IPS DF 19.7 (cell line): Measurements from ENCODE around the gene CDH13.

Experiments
- DNase-seq: peaks from one replicate; pipeline ENCODE4 v3.0.0-alpha.2; 2013; ENCODE audit warnings: low read depth, low spot score

Gene CDH13

DNA sequence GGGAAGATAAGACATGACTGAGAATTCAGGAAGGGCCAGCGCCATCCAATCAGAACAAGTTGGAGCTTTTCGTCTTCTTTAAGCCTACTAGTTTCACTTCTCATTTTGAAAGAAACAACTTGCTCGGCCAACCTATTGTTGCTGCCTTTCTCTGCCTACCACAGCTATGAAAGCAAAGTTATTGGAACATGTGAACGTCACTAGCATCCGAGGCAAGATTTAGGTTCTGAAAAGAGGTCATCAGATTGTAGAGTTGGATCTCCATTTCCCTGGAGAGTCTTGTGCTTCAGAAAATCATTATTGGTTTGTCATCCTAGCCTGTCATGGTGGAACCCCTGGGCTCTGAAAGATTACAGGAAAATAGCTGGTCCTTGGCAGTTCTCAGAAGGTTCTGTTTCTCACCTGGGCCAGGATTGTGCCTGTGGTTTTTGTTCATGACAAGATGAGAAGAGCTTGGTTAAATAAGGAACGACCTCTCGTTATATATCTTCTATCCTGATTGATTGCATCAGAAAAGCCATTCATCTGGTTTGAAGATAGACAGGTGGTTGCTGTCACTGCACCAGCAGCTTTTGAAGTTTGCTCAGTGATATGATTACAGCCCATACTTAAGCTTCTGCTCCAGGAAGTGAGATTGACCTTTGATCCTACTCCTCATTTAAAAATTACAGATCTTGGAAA lies 25.3 kb downstream of the CDH13 start:
- no peak for DNase-seq

DNA sequence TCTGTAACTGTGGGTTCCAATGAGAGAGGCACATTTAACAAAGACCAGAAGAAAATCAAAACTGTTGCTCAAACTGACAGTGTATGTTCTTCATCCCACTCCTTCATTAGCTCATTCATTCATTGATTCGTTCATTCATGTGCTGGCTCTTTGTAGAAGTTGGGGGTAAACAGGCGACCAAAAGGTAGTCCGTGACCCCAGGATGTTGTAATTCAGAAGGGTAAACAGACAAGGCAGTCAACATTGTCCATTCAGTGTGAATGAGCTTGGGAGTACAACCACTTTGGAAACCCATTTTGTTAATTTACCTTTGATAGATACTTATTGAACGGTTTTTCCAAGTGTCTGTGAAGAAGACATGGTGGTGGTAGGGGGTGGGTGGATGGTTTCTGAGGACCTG lies 26.1 kb downstream of the CDH13 start:
- no peak for DNase-seq

DNA sequence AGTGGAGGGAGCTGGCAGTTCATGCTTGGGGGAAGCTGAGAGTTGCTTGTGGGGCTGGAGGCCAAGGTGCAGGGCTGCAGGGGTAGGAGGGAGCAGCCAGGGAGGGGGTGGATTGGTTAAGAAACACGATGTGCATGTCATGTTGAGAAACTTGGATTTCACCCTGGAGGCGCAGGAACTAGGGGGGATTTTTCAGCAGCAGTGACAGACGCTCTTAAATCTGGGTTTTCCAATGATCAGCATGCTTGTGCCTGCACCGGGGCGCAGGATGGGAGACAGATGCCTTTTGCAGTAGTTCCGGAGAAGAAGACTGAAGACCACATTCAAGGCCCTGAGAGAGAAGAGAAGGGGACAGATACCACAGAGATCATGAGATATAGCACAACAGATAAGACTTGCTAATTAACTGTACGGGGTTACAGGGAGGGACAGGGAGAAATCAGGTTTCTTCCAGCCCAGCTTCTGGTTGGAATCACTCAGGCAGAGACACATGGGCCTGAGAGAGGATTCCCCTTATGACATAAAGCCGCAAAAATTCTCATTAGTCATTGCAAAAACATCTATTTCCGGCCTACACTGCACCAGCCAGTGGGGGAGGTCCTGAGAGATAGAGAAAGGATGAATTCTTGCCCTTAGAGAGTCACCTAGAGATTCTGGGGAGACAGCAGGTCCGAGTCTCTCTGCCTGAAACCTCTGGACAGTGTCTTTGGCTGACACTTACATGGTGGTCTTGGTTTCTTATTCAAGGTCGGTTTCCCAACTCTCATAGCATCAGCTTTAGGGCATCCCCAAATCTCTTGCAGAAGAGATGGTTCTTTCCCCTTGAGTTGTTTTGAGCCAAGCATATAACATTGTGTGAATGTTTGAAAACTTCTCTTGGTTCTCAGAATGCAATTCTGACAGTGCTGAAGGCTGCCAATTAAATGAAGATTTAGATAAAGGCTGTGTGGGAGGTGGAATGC lies 27.1 kb downstream of the CDH13 start:
- no peak for DNase-seq

DNA sequence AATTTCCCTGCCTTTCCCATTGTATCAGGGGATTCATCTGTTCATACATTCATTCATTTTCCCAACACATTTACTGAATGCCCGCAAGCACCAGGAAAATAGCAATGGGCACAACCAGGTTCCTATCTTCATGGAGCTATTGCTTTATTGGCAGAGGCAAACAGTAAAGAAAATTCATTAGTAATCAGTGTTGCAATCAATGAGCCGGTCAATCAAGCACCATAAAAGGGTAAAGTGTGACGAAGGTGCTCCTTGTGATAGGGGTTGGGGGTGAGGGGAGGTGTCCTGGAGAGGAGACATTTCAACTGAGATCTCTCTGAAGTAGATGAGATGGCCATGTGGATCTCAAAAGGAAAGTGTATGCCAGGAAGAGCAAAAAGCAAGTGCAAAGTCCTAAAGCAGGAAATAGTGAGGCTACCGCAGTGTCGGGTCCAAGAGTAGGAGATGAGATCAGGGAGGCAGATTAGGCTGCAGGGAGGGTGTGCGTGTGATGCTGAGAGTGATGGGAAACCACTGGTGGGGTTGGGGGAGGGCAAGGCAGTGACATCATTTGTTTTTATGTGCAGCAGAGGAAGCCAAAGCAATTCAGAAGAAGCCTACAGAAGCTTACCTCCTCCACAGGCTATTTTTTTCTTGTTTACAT lies 28.4 kb downstream of the CDH13 start:
- no peak for DNase-seq

DNA sequence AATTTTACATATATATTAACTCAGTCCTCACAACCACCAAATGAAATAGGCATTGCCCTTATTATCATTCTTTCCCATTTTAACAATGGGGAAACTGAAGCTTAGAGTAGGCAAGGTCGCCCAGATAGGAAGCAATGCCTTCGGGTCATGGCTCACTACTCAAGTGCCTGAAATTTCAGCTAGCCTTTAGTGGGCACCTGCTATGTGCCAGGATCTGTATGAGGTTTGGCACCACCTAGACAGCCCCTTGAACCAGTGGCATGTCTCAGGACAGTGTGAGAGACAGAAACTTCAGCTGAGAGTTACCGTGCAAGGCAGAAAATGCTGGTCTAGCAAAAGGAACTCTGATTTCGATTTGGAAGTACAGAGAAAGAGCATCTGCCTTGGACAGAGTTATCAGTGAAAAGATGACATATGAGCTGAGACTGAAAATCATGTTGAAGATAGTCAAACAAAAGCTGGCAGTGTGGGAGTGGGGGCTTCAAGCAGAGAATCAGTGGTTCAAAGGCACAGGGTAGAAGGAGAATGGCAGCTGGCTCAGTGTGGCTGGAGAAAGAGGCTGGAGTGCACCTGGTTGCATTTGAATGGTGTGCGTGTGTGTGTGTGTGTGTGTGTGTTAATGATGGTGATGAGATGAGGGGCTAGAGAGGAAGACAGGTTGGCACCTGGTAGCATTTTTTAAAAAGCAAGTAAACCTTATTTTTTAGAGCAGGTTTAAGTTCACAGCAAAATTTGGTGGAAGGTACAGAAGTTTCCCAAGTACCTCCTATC lies 29.1 kb downstream of the CDH13 start:
- DNase-seq, result no peak

DNA sequence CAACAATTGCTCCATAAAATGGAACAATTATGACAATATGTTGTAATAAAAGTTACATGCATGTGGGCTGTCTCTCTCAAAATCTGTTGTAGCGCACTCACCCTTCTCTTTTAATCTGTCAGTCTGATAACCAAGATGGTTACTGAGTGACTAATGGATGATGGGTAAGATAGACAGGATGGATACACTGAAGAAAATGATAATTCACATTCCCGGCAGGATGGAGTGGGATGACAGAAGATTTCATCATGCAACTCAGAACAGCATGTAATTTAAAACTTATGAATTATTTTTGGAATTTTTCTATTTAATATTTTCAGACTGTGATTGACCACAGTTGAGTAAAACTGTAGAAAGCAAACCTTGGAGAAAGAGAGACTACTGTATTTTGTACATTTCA lies 30.5 kb downstream of the CDH13 start:
- no peak for DNase-seq

DNA sequence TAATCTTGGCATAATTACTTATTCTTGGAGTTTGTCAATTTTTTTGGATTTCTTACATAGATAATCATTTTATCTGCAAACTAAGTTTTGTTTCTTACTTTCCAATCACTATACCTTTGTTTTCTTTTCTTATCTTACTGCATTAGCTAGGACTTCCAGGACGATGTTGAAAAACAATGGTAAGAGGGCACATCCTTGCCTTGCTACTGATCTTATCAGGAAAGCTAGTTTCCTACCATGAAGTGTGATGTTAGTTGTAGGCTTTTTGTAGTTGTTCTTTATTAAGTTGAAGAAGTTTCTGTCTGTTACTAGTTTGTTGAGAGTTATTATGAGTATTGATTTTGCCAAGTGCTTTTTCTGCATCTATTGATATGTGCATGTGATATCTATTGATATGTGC lies 31.0 kb downstream of the CDH13 start:
- DNase-seq, result no peak

DNA sequence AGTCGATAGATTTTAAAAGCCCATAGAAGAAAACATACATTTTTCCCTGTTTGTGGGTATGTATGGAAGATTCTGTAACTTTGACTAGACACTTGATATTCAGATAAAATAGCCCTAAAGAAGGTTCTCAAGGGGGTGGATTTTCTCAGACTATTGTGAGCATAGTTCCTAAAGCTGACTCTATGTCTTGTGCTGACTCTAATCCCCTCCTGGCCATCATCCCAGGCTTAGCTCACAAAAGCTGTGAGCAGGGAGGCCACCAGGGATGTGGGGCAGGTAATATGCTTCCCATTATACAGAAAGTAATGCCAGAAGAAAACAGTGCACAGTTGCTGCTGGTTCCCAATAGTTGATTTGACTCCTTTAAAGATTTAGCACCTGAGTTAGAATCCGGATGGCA lies 32.0 kb downstream of the CDH13 start:
- DNase-seq, result no peak

DNA sequence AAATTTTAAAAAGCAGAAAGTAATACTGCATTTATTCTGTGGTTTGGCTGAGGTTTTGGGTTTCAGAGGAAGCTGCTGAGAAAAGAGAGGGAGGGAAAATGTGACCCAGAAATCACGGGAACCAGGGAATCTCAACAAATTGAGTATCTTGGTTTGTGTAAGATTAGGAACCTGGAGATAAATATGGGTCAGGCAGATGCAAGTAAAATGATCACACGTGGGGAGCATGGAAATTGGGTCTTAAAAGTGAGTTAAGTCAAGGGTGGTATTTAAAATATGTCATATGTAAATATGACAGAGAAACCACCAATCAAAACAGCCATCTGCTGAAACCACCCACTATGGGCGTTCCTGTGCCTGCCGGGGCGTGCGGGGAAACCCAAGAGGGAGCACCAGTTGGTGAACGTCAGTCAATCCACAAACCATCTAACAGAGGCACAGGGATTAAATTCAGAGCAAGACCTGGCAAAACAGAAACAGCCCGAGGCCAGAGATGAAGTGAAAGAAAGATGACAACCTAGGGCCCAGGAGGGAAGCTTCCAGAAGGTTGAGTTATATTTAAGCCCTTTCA lies 33.4 kb downstream of the CDH13 start:
- DNase-seq, result no peak

DNA sequence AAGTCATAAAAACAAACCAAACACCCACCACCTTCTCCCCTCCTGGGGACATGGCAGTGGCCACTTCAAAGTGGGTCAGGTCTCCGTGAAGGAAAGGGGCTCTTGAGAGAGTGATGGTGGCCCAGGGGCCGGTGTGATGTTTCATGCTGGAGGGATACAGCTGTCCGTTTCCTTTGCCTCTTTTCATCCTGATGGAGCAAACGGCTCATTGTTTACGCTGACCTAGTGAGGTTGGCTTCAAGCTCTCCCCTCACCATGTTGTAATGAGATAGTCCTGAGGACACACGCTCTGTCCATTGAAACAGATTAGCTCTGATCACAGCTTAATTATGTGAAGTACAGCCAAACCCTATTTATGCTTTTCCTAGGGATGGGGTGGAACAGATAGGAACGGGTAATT lies 34.2 kb downstream of the CDH13 start:
- no peak for DNase-seq

DNA sequence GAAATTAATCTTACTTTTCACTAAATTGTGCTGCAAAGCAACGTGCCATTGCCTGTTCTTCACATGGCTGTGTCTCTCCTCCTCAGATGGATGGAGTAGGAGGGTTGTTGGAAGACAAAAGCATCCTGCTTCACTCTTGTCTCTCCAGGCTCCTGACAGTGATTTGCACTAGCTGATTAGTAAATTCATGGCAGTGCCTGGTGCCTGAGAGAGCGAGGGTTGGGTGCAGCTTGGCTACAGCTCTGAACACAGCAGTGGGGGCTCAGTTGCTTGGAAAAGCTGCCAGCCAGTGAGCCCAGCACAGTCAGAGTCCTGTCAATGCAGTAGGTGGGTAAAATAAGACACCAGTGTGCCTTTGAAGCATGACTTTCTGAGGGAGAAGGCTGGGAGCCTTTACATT lies 37.4 kb downstream of the CDH13 start:
- no peak for DNase-seq

DNA sequence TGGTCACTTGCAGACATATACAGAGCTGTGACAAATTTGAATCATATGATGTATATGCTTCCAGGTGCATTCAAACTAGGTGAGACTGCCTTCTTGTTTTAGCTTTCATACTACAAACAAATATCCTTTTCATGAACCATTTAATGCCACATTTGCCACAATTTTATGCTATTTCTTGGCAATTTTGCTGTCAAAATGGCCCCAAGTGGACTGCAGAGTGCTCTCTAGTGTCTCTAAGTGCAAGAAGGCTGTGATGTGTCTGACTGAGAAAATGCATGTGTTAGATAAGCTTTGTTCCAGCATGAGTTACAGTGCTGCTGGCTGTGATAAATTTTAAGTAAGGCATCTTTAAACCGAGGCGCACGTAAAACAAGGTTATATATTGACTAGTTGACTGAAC lies 38.3 kb downstream of the CDH13 start:
- no peak for DNase-seq

DNA sequence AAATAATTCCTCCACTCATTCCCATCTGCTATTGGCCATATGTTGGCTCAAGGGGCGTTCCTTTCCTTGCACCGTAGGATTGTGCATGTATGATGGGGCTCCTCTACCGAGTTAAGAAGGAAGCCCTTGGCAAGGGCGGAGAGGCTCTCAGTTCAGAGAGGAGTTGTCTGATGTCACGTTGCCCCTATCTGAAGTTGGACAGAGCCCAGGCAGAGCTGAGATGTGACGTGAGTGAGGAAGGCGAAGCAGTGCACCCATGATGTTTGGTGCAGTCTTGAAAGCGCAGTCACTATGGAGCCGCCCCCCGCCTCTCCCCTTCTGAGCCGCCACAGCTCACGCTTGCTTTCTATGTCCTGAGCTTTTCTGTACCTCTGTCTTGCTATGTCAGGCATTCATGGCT lies 40.7 kb downstream of the CDH13 start:
- DNase-seq, result no peak

DNA sequence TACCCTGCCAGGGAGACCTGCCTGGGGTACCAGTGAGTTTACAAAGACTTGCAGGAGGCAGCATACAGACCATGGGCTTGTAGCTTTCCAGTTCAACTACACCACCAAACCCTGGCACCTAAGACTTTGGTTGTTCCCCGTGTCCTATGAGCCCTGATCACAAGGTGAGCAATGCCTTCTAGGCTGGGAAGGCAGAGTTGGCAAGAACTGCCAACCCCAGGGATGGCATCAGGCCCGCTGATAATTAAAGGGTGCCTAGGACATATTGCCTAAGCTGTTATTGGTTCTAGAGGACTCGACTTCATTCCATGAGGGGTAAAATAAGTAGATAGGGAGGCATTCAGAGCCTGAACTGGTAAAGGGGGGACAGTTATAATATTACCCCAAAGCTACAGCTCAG lies 41.3 kb downstream of the CDH13 start:
- DNase-seq, result no peak

DNA sequence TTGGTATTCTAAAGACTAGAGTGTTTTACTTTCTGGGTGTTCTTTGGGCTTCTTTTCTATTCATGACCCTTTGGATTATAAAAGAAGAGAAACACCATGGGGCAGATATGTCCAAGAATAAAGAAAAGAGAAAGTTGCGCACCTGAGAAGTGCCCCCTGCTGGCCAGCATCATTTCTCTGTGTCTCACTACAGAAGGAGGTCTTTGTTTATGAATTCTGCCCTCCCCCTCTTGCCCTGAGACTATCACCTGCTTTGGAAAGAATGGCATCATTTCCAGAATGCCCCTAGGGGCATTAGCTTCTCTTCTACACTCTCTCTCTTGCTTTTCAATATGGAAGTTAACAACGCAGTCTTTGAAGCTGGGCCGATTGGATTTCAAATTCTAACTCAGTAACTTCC lies 45.0 kb downstream of the CDH13 start:
- no peak for DNase-seq

DNA sequence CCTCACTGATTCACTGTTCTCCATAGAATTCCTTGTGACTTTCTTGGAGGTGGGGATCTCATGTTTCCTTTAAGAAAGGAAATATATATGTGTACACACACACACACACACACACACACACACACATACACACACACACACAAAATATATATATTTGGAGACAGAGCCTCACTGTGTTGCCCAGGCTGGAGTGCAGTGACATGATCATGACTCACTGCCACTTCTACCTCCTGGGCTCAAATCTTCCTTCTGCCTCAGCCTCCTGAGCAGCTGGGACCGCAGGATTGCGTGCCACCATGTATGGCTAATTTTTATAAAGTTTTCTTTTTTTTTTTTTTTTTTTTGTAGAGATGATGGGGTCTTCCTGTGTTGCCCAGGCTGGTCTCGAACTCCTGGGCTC lies 45.9 kb downstream of the CDH13 start:
- no peak for DNase-seq

DNA sequence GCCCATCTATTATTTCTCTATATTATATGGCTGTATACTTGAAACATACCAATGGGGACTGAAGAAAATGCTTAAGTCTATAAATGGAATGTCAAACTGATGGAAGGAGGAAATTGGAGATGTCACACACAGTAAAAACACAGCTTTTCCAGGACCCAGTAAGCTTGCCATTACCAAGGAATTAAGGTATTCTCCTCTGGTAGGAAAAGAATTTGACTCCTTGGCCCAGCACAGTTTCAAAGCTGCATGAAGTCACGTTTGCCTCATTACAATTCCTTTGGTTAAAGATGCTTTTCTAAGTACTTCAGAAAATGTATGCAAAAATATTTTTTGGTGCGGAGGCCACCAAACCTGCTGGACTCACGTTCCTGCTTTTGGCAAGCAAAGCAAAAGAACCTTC lies 48.5 kb downstream of the CDH13 start:
- no peak for DNase-seq

DNA sequence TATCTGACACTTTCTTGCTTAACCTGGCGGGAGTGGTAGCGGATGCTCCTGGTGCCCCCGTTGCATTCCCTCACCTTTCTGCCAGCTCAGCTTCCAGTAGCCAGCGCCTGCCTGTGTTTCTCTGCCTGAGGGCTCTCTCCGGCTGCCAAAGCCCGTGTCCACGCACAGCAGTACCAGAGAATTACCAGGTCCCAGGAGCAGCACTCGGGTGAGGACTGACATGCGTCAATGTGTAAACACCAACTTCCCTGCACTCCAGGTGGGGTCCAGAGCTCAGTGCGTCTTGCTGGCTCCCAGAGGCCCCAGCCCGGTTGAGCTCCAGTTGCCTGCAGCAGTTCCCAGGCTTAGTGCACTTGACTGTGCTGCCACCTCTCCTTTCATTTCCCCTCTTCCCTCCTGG lies 54.8 kb downstream of the CDH13 start:
- DNase-seq, result no peak

DNA sequence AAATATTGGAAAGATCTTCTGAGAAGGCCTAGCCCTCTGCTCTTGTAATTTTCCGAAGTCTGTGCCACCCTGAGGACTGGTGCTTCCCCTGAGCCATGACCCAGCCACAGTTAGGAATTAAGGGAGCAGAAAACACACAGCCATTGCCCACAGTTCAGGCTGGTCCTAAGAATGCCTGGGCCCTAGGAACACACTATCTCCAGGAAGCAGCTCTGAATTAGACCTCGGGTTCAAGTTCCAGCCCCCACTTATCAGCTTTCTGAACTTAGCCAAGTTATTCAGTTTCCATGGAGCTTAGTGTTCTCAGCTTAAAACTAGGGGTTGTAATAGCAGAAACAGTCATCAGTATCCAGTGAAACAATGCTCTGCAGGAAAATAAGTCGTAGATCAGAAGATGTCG lies 56.0 kb downstream of the CDH13 start:
- no peak for DNase-seq

DNA sequence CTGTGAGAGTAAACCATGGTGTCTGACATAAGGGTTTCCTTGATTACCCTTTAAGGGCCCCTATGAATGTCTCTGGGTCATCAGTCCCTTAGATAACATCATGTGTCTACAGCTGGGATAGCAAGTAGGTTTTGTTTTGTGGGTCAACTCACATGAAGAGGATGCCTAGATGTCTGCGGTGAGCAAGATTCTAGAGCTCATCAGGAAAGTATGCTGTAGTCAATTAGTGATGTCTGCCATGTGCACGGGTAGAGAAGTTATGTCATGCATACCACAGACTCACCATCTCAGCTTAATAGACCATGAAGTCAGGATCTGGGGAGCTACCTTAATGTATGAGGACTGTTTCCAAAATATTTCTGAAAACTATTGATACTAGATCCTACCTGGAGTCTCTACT lies 57.5 kb downstream of the CDH13 start:
- no peak for DNase-seq

DNA sequence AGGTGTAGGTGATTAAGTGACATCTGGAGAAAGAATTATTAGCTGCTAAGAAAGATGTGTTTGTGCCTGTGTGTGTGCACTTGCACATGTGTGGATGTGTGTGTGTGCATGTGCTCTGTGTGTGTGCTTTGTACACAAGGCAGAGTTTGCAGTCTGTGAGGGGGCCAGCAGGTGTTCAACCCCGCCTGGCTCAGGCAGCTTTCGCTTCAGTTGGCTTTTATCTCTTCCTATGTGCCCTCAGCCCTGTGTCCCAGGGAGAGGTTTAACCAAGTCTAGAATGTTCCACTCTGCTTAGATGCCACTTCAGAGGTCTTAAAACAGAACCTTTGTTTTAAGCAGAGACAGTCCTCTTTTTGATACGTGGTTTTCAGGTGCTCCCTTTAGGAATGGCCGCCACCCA lies 58.8 kb downstream of the CDH13 start:
- no peak for DNase-seq
